B cell (primary cell): ENCODE results near the gene TUBB4A. TPM values are rescaled to one million over a fixed set of nuclear protein-coding genes. Genes with fewer than 3 reads are reported as not detected.

Experiments used
- ATAC-seq: fragments of 200-7000 bp; cut with Tn5 transposase; one replicate; pipeline ENCODE4 v1.10.0; 2021; ENCODE audit warnings: low read depth, mild to moderate bottlenecking, moderate number of reproducible peaks, moderate library complexity
- CTCF ChIA-PET: fragments of 350-600 bp; sonication (Branson Sonifier 250); formaldehyde crosslinking; loops from one replicate; lab custom pipeline; 2021; ENCODE audit warnings: antibody characterized with exemption, inconsistent platforms; lab: Charles Lee
- POLR2A ChIA-PET: fragments of 350-600 bp; sonication (Branson Sonifier 250); formaldehyde crosslinking; loops from one replicate; lab custom pipeline; 2021; ENCODE audit warnings: antibody characterized with exemption; lab: Charles Lee
- DNase-seq: peaks from one replicate; pipeline ENCODE4 v3.0.0; 2013
- H2AFZ ChIP-seq: 2 replicates; pipeline ENCODE4 v1.6.1; 2012; ENCODE audit warnings: mild to moderate bottlenecking, low read depth, low read length; ENCODE audit not compliant: insufficient read depth, poor library complexity, severe bottlenecking
- H3K27ac ChIP-seq, 2 donors: 1 replicate in 1 of 2; 2 replicates in 1 of 2; pipeline ENCODE4 v1.5.1; 2012 to 2013; ENCODE audit warnings: low read length in 2 of 2, mild to moderate bottlenecking in 2 of 2, moderate library complexity in 1 of 2
- H3K27me3 ChIP-seq, 4 experiments: fragments of 200-600 bp in 1 of 4; sonication (generic) in 1 of 4; replicated peaks in 1 of 4; 1 replicate in 2 of 4; 2 replicates in 2 of 4; pipeline versions ENCODE4 v1.6.1 to v1.7.0; 2013 to 2016; ENCODE audit warnings: low read length in 3 of 4, mild to moderate bottlenecking in 2 of 4, mixed read lengths in 1 of 4, moderate library complexity in 1 of 4; ENCODE audit not compliant: insufficient read depth in 4 of 4, control insufficient read depth in 3 of 4; ENCODE audit errors: control extremely low read depth in 1 of 4
- H3K36me3 ChIP-seq, 2 experiments: replicated peaks in 1 of 2; 1 replicate in 1 of 2; 2 replicates in 1 of 2; pipeline versions ENCODE4 v1.6.1 to v1.7.1; 2013; ENCODE audit warnings: low read length in 1 of 2; ENCODE audit not compliant: insufficient read depth in 2 of 2, control insufficient read depth in 1 of 2; ENCODE audit errors: control extremely low read depth in 1 of 2, extremely low read depth in 1 of 2
- H3K4me1 ChIP-seq, 2 donors: fragments of 200-600 bp in 1 of 2; sonication (generic) in 1 of 2; 1 replicate in 1 of 2; 2 replicates in 1 of 2; pipeline versions ENCODE4 v1.5.1 to v1.6.1; 2013 to 2017; ENCODE audit warnings: low read length in 2 of 2; ENCODE audit not compliant: control insufficient read depth in 2 of 2, insufficient read depth in 2 of 2
- H3K4me2 ChIP-seq: replicated peaks from 2 replicates; pipeline ENCODE3; 2012; ENCODE audit warnings: mild to moderate bottlenecking, low read depth, low read length; ENCODE audit not compliant: poor library complexity, severe bottlenecking
- H3K4me3 ChIP-seq, 5 experiments: fragments of 200-600 bp in 1 of 5; sonication (generic) in 1 of 5; 1 replicate in 3 of 5; 2 replicates in 2 of 5; pipeline versions ENCODE4 v1.5.1 to v1.7.0; 2011 to 2016; ENCODE audit warnings: low read length in 4 of 5, mild to moderate bottlenecking in 4 of 5, low read depth in 2 of 5, control low read depth in 1 of 5, moderate library complexity in 1 of 5; ENCODE audit not compliant: insufficient read depth in 1 of 5; ENCODE audit errors: control extremely low read depth in 1 of 5, extremely low read depth in 1 of 5
- H3K79me2 ChIP-seq: fragments of 200-600 bp; sonication (generic); one replicate; pipeline ENCODE4 v1.6.0; 2016; ENCODE audit warnings: low read length; ENCODE audit not compliant: control insufficient read depth, insufficient read depth
- H3K9ac ChIP-seq: fragments of 200-600 bp; sonication (generic); 2 replicates; pipeline ENCODE4 v1.6.1; 2017; ENCODE audit warnings: mild to moderate bottlenecking, low read length, moderate library complexity
- H3K9me3 ChIP-seq, 3 donors: one replicate each; pipeline versions ENCODE4 v1.6.1 to v1.7.1; 2013; ENCODE audit warnings: low read length in 2 of 3; ENCODE audit not compliant: control insufficient read depth in 2 of 3, insufficient read depth in 1 of 3; ENCODE audit errors: control extremely low read depth in 1 of 3
- H4K20me1 ChIP-seq: 2 replicates; pipeline ENCODE4 v1.6.0; 2012; ENCODE audit warnings: mild to moderate bottlenecking, low read length; ENCODE audit not compliant: insufficient read depth, control insufficient read depth, poor library complexity, severe bottlenecking
- H3K27ac Mint-ChIP-seq: one replicate; pipeline ENCODE4 v1.8.0; 2021; ENCODE audit warnings: mixed read lengths
- H3K27me3 Mint-ChIP-seq: one replicate; pipeline ENCODE4 v1.8.0; 2021; ENCODE audit warnings: mixed read lengths
- H3K4me1 Mint-ChIP-seq: one replicate; pipeline ENCODE4 v1.8.0; 2021; ENCODE audit warnings: mixed read lengths
- H3K4me3 Mint-ChIP-seq: one replicate; pipeline ENCODE4 v1.8.0; 2021; ENCODE audit warnings: mixed read lengths
- H3K9me3 Mint-ChIP-seq: one replicate; pipeline ENCODE4 v1.8.0; 2022; ENCODE audit warnings: mixed read lengths; ENCODE audit not compliant: insufficient read depth
- CTCF ChIP-seq: fragments of 200-600 bp; IDR thresholded peaks from one replicate; pipeline ENCODE4 v1.8.0; 2022; ENCODE audit warnings: antibody characterized with exemption, mild to moderate bottlenecking
- EZH2 ChIP-seq: IDR thresholded peaks from 2 replicates; pipeline ENCODE4 v1.6.1; 2012; ENCODE audit warnings: borderline replicate concordance, low read depth, mild to moderate bottlenecking, moderate library complexity, low read length; ENCODE audit not compliant: insufficient read depth, poor library complexity, severe bottlenecking
- WGBS: methylation state at CpG from one replicate; pipeline ENCODE4 v1.1.5; 2013; ENCODE audit warnings: missing lambda C conversion rate; ENCODE audit not compliant: insufficient coverage; 5-methylcytosine and 5-hydroxymethylcytosine counted together
- intact Hi-C: fragments of 100-400 bp; cut with micrococcal nuclease; formaldehyde crosslinking; loops from one replicate; pipeline ENCODE4 v1.10.0; 2022
- polyA plus RNA-seq: library from polyadenylated mRNA; depleted of rRNA; stranded (reverse); fragments of >200 nt; gene quantifications from 2 replicates; pipeline ENCODE4 v1.2.3, GENCODE V29; 2012
- total RNA-seq, 2 donors: library from RNA; stranded (reverse); fragments of 120-200 nt in 1 of 2; gene quantifications; 1 replicate in 1 of 2; 2 replicates in 1 of 2; pipeline versions ENCODE4 v1.2.3 to v1.2.4, GENCODE V29; 2013 to 2022

TUBB4A gene
- total and polyA plus RNA-seq, 2 donors (not counting 1 experiment from before 2014, with no cell fraction given) = 3.9 to 21.9 TPM

DNA sequence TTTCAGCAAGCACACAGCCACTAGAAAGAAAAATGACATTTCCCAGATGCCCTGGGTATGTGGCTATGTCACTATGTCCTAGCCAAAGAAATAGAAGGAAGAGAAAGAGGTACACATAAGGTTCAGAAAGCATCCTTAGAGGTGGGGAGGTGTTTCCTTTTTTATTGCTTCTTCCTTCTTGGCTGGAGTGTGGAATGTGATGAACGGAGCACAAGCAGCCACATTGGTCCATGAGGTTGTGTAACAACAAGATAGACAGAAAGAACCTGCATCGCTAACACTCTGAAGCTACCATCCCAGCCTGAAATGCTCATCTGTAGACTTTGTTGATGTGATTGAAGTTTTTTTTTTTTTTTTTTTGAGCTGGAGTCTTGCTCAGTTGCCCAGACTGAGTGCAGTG, 49.2 kb downstream of the TUBB4A start:
- ChIA-PET CTCF (interaction anchor here (0.6 kb wide), 1 partner anchor 134 kb away, joined by 3 read pairs; no protein-coding TSS in a partner anchor), POLR2A (interaction anchor here (0.7 kb wide), 1 partner anchor 50 kb away, joined by 5 read pairs; no protein-coding TSS in a partner anchor)
- no peak overlapping the region for H3K27ac Mint-ChIP-seq
- H4K20me1 ChIP-seq = no peaks in the 10 kb centered on the region
- H3K4me3 Mint-ChIP-seq = no peak overlapping the region
- H3K27me3 ChIP-seq = no peaks in the 10 kb centered on the region
- peaks cover 0 to 26% (median 9%) of the 10 kb centered on the region in 3 donors for H3K9me3 ChIP-seq
- ATAC-seq (no peak), DNase-seq (no peak)
- H3K4me2 ChIP-seq = no peak overlapping the region
- H3K79me2 ChIP-seq = no peaks in the 10 kb centered on the region
- no peak overlapping the region for H2AFZ ChIP-seq
- H3K27ac ChIP-seq = no peak overlapping the region
- peaks cover 0 to 8% of the 10 kb centered on the region in 2 experiments for H3K36me3 ChIP-seq
- peaks cover 2% of the 10 kb centered on the region for H3K4me1 Mint-ChIP-seq
- no peak overlapping the region for H3K9ac ChIP-seq
- H3K27me3 Mint-ChIP-seq = no peaks in the 10 kb centered on the region
- TF ChIP-seq EZH2 (no peak), CTCF (no peak)
- intact Hi-C loops = no loop called here
- H3K4me1 ChIP-seq = no peaks in the 10 kb centered on the region
- WGBS = no CpG with 5 or more reads among the region's 2 CpGs
- no peaks in the 10 kb centered on the region for H3K9me3 Mint-ChIP-seq
- no peak overlapping the region for H3K4me3 ChIP-seq

DNA sequence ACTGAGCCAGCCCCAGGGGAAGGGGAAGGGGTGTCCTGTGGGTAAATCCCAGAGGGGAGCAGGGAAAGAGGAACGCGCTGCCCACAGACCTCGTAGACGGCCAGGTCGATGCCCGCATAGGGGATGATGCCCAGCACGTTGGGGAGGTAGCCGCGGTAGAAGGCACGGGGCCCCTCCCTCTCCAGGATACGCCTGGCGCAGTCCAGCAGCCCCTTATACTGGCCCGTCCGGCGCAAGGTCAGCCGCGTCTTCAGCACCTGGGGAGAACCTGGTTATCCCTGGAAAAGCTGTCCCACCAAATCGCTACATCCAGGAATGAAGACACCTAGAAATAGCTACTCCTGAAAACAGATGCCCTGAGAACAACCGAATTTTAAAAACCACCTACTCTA, 49.9 kb downstream of the TUBB4A start:
- H4K20me1 ChIP-seq = no peaks in the 10 kb centered on the region
- H3K27ac Mint-ChIP-seq = no peak overlapping the region

More for the DNA sequence above, 49.9 kb downstream of the TUBB4A start:
- no peaks in the 10 kb centered on the region for H3K9me3 Mint-ChIP-seq
- Histone ChIP-seq H3K27me3 (no peaks in the 10 kb centered on the region), H3K4me3 (no peak overlapping the region), H3K9ac (no peak overlapping the region), H2AFZ (no peak overlapping the region), H3K27ac (no peak overlapping the region), H3K4me1 (no peaks in the 10 kb centered on the region), H3K9me3 (peaks cover 0 to 26% (median 9%) of the 10 kb centered on the region in 3 donors), H3K4me2 (no peak overlapping the region), H3K79me2 (no peaks in the 10 kb centered on the region), H3K36me3 (peaks cover 0 to 8% of the 10 kb centered on the region in 2 experiments)
- WGBS = over 99% methylated on average over 18 of the region's 19 CpGs
- TF ChIP-seq CTCF (no peak), EZH2 (no peak)
- ChIA-PET POLR2A (no interaction called here), CTCF (no interaction called here)
- DNase-seq (no peak), ATAC-seq (no peak)
- intact Hi-C loops = no loop called here
- no peaks in the 10 kb centered on the region for H3K27me3 Mint-ChIP-seq
- H3K4me1 Mint-ChIP-seq = no peaks in the 10 kb centered on the region
- no peak overlapping the region for H3K4me3 Mint-ChIP-seq
